Left cardiac atrium (tissue), 4 donors: Measurements from ENCODE around the gene HEPH. TPM values are rescaled to one million over a fixed set of nuclear protein-coding genes. Genes with fewer than 3 reads are reported as not detected.
A peak's percentile ranks its signal among the peaks of the same experiment; 100 is the strongest.
"Not testable (repeated sequence)": the region's sequence is repeated elsewhere in the genome, so short reads cannot be mapped to it uniquely, and the experiment has no call there.

Experiments
- ATAC-seq, 2 donors: fragments of 200-7000 bp; cut with Tn5 transposase; one replicate each; pipeline ENCODE4 v1.9.1; 2020; ENCODE audit warnings: mild to moderate bottlenecking in 2 of 2, moderate library complexity in 2 of 2
- DNase-seq: peaks from one replicate; pipeline ENCODE4 v3.0.0-alpha.2; 2020
- intact Hi-C, 2 donors: fragments of 100-400 bp; cut with DNase I; formaldehyde crosslinking; loops; one replicate each; pipeline versions ENCODE4 v1.14.1 to v1.15.1; 2022 to 2023
- long read RNA-seq: library from polyadenylated mRNA; unstranded; transcript quantifications from one replicate; pipeline ENCODE4 v2.0.0, GENCODE V29; 2021
- total RNA-seq, 2 donors: library from RNA; stranded (reverse); fragmentation: NEBNext Ultra II Directional; extraction: Animal tissue kit (Norgen Biotek cat#: 25700); gene quantifications; one replicate each; pipeline ENCODE4 v1.2.1, GENCODE V29; 2021
- donor health status: DM: no; HTN: yes; CAD: no.
- donor health status: DM: no; HTN: yes; CAD: no; lungs with severe emphysema.
- donor health status: DM: yes; HTN: yes; CAD: no.
- donor health status: Dilated cardiomyopathy.

Gene HEPH, protein sequence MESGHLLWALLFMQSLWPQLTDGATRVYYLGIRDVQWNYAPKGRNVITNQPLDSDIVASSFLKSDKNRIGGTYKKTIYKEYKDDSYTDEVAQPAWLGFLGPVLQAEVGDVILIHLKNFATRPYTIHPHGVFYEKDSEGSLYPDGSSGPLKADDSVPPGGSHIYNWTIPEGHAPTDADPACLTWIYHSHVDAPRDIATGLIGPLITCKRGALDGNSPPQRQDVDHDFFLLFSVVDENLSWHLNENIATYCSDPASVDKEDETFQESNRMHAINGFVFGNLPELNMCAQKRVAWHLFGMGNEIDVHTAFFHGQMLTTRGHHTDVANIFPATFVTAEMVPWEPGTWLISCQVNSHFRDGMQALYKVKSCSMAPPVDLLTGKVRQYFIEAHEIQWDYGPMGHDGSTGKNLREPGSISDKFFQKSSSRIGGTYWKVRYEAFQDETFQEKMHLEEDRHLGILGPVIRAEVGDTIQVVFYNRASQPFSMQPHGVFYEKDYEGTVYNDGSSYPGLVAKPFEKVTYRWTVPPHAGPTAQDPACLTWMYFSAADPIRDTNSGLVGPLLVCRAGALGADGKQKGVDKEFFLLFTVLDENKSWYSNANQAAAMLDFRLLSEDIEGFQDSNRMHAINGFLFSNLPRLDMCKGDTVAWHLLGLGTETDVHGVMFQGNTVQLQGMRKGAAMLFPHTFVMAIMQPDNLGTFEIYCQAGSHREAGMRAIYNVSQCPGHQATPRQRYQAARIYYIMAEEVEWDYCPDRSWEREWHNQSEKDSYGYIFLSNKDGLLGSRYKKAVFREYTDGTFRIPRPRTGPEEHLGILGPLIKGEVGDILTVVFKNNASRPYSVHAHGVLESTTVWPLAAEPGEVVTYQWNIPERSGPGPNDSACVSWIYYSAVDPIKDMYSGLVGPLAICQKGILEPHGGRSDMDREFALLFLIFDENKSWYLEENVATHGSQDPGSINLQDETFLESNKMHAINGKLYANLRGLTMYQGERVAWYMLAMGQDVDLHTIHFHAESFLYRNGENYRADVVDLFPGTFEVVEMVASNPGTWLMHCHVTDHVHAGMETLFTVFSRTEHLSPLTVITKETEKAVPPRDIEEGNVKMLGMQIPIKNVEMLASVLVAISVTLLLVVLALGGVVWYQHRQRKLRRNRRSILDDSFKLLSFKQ
- total RNA-seq = 10 to 100 TPM; 35.0 to 40.7 TPM
- long read RNA-seq, full-length matches to known transcripts = 9 of 41 reads
- long read RNA-seq, partial matches to known transcripts = 12 of 41 reads
- long read RNA-seq, other reads (novel, unspliced or antisense) = 20 of 41 reads

DNA sequence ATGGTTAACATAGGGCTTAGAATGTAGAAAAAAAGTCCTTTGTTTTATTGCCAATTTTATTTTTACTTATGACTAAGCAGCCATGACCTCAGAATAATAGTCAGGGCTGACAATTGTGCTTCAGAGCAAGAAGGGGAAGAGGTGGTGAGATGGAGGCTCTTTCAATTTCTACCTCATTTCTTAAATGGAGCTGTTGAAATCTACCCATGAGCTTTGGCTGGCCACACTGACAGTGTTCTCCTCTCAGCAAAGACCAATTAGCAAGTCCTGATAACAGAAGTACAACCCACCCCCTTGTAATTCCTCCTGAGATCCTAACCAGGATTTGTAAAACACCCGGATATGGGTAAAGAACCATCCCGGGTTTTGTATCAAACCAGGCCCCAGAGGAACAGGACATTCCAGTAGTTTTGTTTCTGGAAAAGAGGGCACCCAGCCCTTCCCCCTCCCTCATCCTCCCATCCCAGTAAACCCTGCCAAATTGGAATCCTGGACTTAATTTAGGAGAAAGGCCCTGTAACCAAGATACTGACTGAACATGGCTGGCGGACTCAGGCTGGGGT, at the start of gene HEPH:
HEPH (plus strand) TSS at position 399 of the 563 bp plus-strand sequence. CDS start 6,324 bp downstream, outside the sequence.
- DNase-seq (no peak), ATAC-seq (peak; percentile 82 to 86)
- intact Hi-C loops = no loop called here

DNA sequence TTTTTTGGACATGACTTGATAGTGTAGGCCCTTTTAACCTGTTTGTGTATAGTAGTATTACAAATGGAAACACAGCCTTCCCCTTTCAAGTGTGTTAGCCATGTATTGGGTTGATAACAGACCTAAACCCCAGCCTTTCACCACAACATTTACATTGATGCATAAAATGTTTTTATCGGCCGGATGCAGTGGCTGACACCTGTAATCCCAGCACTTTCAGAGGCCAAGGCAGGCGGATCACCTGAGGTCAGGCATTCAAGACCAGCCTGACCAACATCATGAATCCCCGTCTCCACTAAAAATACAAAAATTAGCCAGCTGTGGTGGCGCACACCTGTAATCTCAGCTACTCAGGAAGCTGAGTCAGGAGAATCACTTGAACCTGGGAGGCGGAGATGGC, 45.3 kb upstream of the HEPH start:
- intact Hi-C loops, ATAC-seq, DNase-seq: not testable (repeated sequence)

DNA sequence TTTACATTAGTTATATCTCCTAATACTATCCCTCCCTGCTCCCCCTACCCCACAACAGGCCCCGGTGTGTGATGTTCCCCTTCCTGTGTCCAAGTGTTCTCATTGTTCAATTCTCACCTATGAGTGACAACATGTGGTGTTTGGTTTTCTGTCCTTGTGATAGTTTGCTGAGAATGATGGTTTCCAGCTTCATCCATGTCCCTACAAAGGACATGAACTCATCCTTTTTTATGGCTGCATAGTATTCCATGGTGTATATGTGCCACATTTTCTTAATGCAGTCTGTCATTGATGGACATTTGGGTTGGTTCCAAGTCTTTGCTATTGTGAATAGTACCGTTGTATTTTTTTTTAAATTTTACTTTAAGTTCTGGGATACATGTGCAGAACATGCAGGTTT, 42.7 kb upstream of the HEPH start:
- intact Hi-C loops, ATAC-seq, DNase-seq: not testable (repeated sequence)

DNA sequence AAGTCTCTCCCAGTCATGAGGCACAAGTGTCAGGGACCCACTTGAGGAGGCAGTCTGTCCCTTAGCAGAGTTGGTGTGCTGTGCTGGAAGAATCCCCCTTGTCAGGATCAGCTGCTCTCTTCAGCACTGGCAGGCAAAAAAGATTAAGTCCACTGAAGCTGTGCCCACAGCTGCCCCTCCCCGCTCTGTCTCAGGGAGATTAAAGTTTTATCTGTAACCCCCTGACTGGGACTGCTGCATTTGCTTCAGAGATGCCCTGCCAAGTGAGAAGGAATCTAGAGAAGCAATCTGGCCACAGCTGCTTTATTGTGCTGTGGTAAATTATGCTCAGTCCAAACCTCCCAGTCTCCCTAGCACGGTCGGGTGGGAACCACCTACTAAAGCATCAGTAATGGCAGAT, 37.4 kb upstream of the HEPH start:
- ATAC-seq (no peak), DNase-seq (no peak)
- intact Hi-C loops = no loop called here

DNA sequence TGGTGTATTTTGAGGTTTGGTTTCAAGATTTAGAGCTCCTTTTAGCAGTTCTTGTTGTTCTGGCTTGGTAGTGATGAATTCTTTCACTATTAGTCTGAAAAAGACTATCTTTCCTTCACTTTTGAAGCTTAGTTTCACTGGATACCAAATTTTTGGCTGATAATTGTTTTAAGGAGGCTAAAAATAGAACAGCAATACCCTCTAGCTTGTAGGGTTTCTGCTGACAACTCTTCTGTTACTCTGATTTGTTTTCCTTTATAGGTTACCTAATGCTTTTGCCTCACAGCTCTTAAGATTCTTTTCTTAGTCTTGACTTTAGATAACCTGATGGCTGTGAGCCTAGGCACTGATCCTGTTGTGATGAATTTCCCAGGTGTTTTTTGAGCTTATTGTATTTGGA, 33.6 kb upstream of the HEPH start:
- ATAC-seq = no peak
- DNase-seq = no peak
- intact Hi-C loops = no loop called here

DNA sequence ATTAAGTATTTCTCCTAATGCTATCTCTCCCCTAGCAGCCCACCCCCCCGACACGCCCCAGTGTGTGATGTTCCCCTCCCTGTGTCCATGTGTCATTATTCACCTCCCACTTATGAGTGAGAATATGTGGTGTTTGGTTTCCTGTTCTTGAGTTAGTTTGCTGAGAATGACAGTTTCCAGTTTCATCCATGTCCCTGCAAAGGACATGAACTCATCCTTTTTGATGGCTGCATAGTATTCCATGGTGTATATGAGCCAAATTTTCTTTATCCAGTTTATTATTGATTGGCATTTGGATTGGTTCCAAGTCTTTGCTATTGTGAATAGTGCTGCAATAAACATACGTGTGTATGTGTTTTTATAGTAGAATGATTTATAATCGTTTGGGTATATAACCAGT, 28.8 kb upstream of the HEPH start:
- ATAC-seq, DNase-seq, intact Hi-C loops: not testable (repeated sequence)

DNA sequence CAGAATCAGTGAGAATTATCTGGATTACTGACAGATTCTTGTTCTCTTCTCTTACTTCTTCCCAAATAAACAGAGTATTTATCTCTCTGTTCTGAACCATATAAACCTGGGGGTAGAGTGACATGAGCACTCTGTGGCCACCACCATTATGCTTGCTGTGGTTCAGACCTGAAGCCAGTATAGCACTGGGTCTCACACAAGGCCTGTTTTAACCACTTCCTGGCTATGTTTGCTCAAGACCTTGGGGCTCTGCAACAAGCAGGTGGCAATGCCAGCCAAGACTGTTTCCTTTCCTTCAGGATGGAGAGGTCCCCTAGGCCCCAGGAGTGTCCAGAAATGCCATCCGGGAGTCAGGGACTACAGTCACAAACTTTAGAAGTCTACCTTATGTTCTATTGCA, 21.7 kb upstream of the HEPH start:
- ATAC-seq = no peak
- intact Hi-C loops = no loop called here
- DNase-seq = no peak

DNA sequence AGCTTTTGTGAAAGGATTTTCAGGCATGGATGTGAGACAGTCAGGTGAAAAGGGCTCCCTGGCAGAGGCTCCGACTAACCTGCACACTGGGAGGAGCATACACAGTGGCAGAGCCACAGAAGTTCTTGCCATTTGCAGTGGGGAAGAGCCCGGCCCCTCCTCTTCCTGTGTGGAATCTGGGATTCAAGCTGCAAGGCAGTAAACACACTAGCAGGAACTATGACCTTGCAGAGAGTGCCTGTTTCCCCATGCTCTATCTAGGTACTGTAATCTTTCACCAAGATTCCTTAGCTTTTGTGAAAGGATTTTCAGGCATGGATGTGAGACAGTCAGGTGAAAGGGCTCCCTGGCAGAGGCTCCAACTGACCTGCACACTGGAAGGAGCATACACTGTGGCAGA, 19.8 kb upstream of the HEPH start:
- intact Hi-C loops = no loop called here
- DNase-seq = no peak
- no peak for ATAC-seq

DNA sequence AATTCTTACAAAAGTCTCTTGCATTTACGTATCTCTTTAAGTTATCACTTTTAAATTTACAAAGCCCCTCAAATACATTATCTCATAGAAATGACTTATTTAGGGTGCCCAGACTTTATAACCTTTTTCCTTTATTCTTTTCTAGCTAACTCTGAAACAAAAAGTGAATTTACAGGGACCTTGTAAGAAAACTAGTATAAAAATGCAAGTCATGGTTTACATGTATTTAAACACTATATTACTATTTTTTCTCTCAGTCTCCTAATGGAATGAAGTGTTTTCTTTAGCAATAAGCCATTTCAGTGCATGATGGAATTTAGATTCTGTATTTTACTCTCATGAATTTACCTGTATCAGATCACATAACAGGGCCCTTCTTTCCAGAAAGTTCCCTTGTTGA, 14.5 kb upstream of the HEPH start:
- intact Hi-C loops = no loop called here
- no peak for ATAC-seq
- no peak for DNase-seq

DNA sequence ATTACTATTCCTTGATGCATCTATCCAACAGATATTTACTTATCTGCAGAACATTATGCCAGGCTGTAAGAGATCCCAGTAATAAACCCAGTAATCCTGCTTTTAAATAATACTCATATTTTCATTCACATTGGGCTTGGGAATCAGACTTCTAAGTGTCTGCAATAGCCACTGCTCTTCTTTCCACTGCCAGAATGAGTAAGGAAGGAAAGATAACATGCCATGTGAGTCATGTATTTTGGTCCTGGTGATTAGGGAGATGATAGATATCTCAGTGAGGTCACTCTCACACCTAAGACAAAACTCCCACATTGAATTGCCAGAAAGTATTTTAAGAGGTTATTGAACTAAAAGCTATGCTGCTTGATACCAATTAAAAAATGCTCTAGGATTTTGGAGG, 13.9 kb upstream of the HEPH start:
- DNase-seq (no peak), ATAC-seq (peak in 1 of 2 donors; percentile 45)
- intact Hi-C loops = no loop called here

DNA sequence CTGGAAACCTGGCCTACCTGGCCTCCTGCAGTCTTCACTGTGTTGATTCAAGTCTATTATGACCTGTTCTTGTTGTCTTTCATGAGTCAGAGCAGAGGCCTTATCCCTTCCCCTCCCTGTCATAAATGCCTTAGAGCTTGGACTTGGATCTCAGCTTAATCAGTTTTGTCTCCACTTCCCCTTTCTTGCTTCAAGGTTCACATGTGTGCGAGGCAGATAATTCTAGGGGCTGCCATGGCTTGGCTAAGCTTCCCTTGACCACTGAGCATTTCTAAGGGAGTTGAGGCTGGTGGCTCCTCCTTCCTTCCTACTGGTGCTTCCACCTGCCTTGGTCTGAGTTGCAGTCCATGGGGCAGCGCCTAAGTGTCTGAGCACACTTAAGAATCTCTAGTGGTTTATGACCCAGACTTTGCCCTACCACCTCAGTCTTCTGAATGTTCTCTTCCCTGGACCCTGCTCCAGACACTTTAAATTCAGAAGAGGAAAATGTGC, 1.7 kb upstream of the HEPH start:
- DNase-seq (no peak), ATAC-seq (no peak)
- intact Hi-C loops = no loop called here

DNA sequence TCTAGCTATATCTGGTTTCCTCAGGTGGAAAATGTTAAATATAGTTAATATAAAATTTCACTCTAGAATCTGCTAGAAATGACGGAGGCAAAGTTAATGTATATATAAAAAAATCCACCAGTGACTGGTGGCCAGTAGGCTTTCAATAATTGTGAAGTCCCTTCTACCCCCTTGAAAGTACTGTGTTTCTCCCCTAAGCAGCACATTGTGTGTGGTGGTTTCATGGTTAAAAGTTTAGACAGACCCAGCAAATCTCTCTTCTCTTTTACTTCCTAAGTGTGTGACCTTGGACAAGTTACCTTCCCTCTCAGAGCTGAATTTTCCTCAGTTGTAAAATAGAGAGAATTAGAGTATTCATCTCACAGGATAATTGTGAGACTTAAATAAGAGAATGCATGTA, 600 bp upstream of the HEPH start:
- ATAC-seq = no peak

DNA sequence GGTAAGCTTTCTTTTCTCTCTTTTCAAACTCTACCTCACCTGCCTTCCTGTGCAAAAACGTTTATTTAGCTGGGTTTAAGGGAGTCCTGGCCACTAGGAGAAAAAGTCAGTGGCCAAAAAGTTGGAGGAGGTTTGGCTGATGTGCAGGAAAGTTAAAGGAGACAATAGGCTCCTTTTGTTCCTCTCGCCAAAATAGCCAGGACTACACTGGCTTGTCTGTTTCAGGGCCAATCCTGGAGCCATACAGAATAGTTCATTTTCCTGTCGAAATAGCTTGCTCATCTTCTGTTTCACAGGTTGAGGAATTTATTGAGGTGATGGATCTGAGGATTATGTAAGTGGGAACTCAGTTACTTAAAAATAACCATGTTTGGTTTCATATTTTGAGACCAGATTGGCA, 423 bp downstream of the HEPH start:
- DNase-seq (no peak), ATAC-seq (peak; percentile 23 to 54)
- intact Hi-C loops = no loop called here

More for the DNA sequence above, 600 bp upstream of the HEPH start:
- DNase-seq = no peak
- intact Hi-C loops = no loop called here

DNA sequence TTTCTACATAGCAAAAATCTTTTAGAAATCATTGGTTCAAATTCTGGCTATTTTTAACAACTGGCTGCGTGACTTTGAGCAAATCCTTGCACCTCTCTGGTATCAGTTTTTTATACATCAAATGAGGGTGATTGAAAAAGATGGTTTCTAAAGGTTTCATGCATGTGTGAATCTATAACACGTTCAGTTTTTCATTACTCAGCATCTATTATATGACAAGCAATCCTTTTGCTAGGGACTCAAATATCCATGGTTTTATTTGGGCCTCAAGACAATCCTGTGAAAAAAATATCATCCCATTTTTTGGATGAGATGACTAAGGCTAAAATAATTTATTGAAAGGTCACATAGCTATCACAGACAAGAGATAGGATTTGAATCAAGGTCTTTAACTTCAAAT, 884 bp downstream of the HEPH start:
- ATAC-seq (no peak), DNase-seq (no peak)
- intact Hi-C loops = no loop called here

DNA sequence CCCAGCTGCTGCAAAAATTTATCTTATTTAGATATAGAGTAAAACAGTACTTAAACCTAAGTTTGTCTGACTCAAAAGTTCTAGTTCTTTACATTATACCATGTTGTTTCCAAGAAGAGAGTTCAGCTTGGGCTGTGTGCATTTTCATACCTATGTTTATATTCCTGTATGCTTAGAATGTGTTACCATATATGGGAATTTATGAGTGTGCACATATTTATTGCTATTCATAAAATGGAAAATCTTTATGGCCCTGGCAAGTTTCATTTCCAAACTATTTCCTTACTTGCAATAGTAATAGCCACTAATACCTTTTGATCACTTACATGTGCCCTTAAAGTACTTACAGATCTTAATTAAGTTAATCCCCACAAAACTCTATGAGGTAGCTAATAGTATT, 2.6 kb downstream of the HEPH start:
- ATAC-seq (no peak), DNase-seq (no peak)
- intact Hi-C loops = no loop called here

DNA sequence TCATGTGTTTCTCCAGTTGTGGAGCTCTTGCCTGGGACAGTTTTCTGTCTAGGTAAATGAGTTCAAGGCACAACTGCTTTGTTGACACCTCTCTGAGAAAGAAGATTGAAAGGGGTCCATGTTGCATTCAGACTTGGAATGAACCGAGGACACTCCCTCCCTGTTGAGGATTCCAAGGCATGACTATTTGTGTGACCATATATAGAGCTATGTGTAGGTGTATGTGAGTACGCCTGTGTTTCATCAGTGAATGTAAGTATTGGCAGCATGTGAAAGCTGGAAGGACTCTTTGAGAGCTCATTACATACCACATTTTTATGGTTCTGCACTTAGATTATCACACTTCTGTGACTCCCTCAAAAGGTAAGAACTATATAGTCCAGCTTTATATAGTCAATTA, 3.4 kb downstream of the HEPH start:
- no peak for DNase-seq
- no peak for ATAC-seq
- intact Hi-C loops = no loop called here

DNA sequence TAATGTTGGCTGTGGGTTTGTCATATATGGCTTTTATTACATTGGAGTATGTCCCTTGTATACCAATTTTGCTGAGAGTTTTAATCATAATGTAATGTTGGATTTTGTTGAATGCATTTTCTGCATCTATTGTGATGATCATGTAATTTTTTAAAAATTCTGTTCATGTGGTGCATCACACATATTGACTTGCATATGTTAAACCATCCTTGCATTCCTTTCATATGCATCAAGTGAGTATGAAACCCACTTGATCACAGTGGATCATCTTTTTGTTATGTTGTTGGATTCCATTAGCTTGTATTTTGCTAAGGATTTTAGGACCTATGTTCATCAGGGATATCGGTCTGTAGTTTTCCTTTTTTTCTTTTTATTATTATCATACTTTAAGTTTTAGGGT, 12.1 kb downstream of the HEPH start:
- no peak for ATAC-seq
- no peak for DNase-seq
- intact Hi-C loops = no loop called here

DNA sequence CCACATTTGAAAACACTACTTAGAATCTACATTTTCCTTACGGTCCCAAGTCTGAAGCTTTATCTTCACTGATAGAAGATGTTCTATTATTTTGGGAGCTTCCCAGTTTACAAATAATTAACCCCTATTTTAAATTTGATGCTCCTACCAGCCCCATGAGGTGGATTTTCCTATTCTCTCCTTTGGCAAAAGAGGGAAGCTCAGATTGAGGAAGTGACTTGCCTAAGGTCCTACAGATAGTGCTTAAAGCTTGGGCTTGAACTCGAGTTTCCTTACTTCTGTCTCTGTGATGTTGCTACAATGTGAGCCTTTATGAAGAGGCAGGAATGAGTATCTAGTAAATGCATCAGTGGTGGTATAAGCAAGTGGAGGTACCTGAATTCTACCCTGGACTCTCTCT, 27.5 kb downstream of the HEPH start:
- no peak for ATAC-seq
- DNase-seq = no peak

DNA sequence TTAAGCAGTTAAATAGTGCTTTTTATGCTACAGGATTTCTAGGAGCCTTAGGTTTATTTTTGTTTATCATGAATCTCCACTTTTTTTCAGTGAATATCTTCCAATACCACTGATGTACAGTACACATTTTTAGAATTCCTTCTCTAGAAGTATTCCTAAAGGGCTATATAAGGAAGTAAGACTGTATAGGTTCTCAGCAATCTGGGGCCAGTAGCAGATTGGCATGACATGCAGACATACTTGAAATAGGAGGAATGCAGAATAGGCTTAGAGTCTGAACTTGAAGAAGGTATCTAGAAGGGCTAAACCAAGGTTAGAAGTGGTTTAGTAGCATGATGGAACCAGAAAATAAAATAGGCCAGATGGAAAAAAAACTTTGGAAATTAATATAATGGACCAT, 29.8 kb downstream of the HEPH start:
- DNase-seq = no peak
- ATAC-seq = no peak
- intact Hi-C loops = no loop called here

More for the DNA sequence above, 27.5 kb downstream of the HEPH start:
- intact Hi-C loops = no loop called here
